Astrocyte (in vitro differentiated cells and primary cell): ENCODE measurements around the gene VASH2.

Source experiments
- CTCF ChIP-seq: IDR thresholded peaks from 2 replicates; pipeline ENCODE4 v1.5.1; 2011; ENCODE audit warnings: low read depth, mild to moderate bottlenecking, inconsistent platforms, low read length, moderate library complexity; ENCODE audit not compliant: insufficient read depth
- EZH2 ChIP-seq: IDR thresholded peaks from 2 replicates; pipeline ENCODE4 v1.6.1; 2012; ENCODE audit warnings: mild to moderate bottlenecking, low read length, inconsistent platforms; ENCODE audit not compliant: insufficient read depth

GRCh38 chr1:212933815-212934471, 16.4 kb upstream of the VASH2 start:
- TF ChIP-seq CTCF, result no peak
- no peak for TF ChIP-seq EZH2
